Keratinocyte (primary cell): ENCODE results near the gene TTI1. TPM values are rescaled to one million over a fixed set of nuclear protein-coding genes. Genes with fewer than 3 reads are reported as not detected.
A peak's percentile ranks its signal among the peaks of the same experiment; 100 is the strongest.

Source experiments
- DNase-seq: peaks from one replicate; pipeline ENCODE4 v3.0.0-alpha.2; 2011; ENCODE audit warnings: low read depth, missing footprints, low spot score
- FAIRE-seq: peaks from 2 replicates; lab custom pipeline; 2011; peaks lifted over from hg19 to GRCh38; lab: Jason Lieb, UNC
- H2AFZ ChIP-seq: 2 replicates; pipeline ENCODE4 v1.6.0; 2012; ENCODE audit warnings: low read length, control low read depth, inconsistent platforms; ENCODE audit not compliant: control insufficient read depth
- H3K27ac ChIP-seq: 2 replicates; pipeline ENCODE4 v1.5.1; 2011; ENCODE audit warnings: low read length; ENCODE audit not compliant: control insufficient read depth, insufficient read depth
- H3K27me3 ChIP-seq: 3 replicates; pipeline ENCODE4 v1.6.0; 2011; ENCODE audit warnings: low read length; ENCODE audit not compliant: control insufficient read depth, insufficient read depth; ENCODE audit errors: extremely low read depth
- H3K36me3 ChIP-seq, 2 experiments: 2 replicates in 1 of 2; 3 replicates in 1 of 2; pipeline ENCODE4 v1.5.1; 2011; ENCODE audit warnings: low read length in 2 of 2, mild to moderate bottlenecking in 1 of 2; ENCODE audit not compliant: control insufficient read depth in 2 of 2, insufficient read depth in 2 of 2; ENCODE audit errors: extremely low read depth in 1 of 2
- H3K4me1 ChIP-seq: 3 replicates; pipeline ENCODE4 v1.5.1; 2011; ENCODE audit warnings: low read length; ENCODE audit not compliant: control insufficient read depth, insufficient read depth; ENCODE audit errors: extremely low read depth
- H3K4me2 ChIP-seq: 3 replicates; pipeline ENCODE4 v1.6.0; 2011; ENCODE audit warnings: low read depth, low read length; ENCODE audit not compliant: control insufficient read depth, insufficient read depth; ENCODE audit errors: extremely low read depth
- H3K4me3 ChIP-seq, 3 experiments: fragments of 200-600 bp in 1 of 3; sonication (generic) in 1 of 3; 2 replicates in 2 of 3; 3 replicates in 1 of 3; pipeline ENCODE4 v1.5.1; 2011 to 2016; ENCODE audit warnings: low read length in 3 of 3, mild to moderate bottlenecking in 3 of 3, control low read depth in 2 of 3, inconsistent platforms in 1 of 3, low read depth in 1 of 3, mixed read lengths in 1 of 3, mixed run types in 1 of 3, moderate library complexity in 1 of 3; ENCODE audit not compliant: control insufficient read depth in 2 of 3, insufficient read depth in 2 of 3; ENCODE audit errors: extremely low read depth in 1 of 3
- H3K79me2 ChIP-seq: 2 replicates; pipeline ENCODE4 v1.6.0; 2012; ENCODE audit warnings: low read length; ENCODE audit not compliant: control insufficient read depth, insufficient read depth
- H3K9ac ChIP-seq: 3 replicates; pipeline ENCODE4 v1.6.0; 2011; ENCODE audit warnings: low read length; ENCODE audit not compliant: control insufficient read depth, insufficient read depth; ENCODE audit errors: extremely low read depth
- H3K9me1 ChIP-seq: 3 replicates; pipeline ENCODE4 v1.6.0; 2011; ENCODE audit warnings: low read length; ENCODE audit not compliant: control insufficient read depth, insufficient read depth; ENCODE audit errors: extremely low read depth
- H3K9me3 ChIP-seq: 2 replicates; pipeline ENCODE4 v1.5.1; 2012; ENCODE audit warnings: low read depth, low read length; ENCODE audit not compliant: control insufficient read depth
- H4K20me1 ChIP-seq: 3 replicates; pipeline ENCODE4 v1.6.0; 2011; ENCODE audit warnings: low read length; ENCODE audit not compliant: control insufficient read depth, insufficient read depth; ENCODE audit errors: extremely low read depth
- CTCF ChIP-seq, 3 experiments: IDR thresholded peaks in 1 of 3; conservative IDR thresholded peaks in 1 of 3; optimal IDR thresholded peaks in 1 of 3; 2 replicates in 2 of 3; 3 replicates in 1 of 3; pipeline versions ENCODE3 to v1.5.1; 2011; ENCODE audit warnings: low read length in 3 of 3, mild to moderate bottlenecking in 3 of 3, moderate library complexity in 2 of 3, control low read depth in 1 of 3, inconsistent platforms in 1 of 3; ENCODE audit not compliant: insufficient read depth in 2 of 3; ENCODE audit errors: extremely low read depth in 1 of 3
- EZH2 ChIP-seq: IDR thresholded peaks from one replicate; pipeline ENCODE4 v1.6.1; 2012; ENCODE audit warnings: inconsistent platforms, mild to moderate bottlenecking, low read length, moderate library complexity
- dilution Hi-C: fragments of 300-500 bp; cut with MboI; formaldehyde crosslinking; loops from one replicate; pipeline ENCODE4 v1.7.0; 2020; ENCODE audit warnings: low sequenced_read_pairs; ENCODE audit not compliant: extremely low pct_ligation_motif_present
- polyA plus RNA-seq, 5 experiments: library from polyadenylated mRNA; depleted of rRNA in 3 of 5; stranded (reverse) in 3 of 5; stranded (forward) in 1 of 5; unstranded in 1 of 5; fragments of >200 nt; gene quantifications; 1 replicate in 1 of 5; 2 replicates in 3 of 5; 3 replicates in 1 of 5; pipeline versions ENCODE4 v1.2.1 to v1.2.3, GENCODE V29; 2011 to 2012; ENCODE audit warnings: missing spikeins in 2 of 5, low read depth in 1 of 5, low replicate concordance in 1 of 5

The TTI1 gene
- polyA plus RNA-seq, 1 donor (not counting 4 experiments of a cell fraction or from before 2014, with no cell fraction given) = 13.5 TPM

GRCh38 chr20:38043512-38044300 lies 10.4 kb upstream of the TTI1 start:
- peak; percentile 69 for FAIRE-seq
- TF ChIP-seq CTCF (optimal IDR thresholded peaks at IDR 0.05 in 1 of 3, IDR thresholded peaks at IDR 0.05 in 1 of 3, conservative IDR thresholded peaks at IDR 0.05 in 1 of 3; ENCODE audit: extremely low read depth in 1 of 3, insufficient read depth in 2 of 3, low read length in 3 of 3) = peak in 2 of 3 experiments; percentile 17 to 36
- TF ChIP-seq EZH2 = no peak
- Histone ChIP-seq H3K27ac (peak overlapping the region; percentile 77), H3K9me1 (no peaks in the 10 kb centered on the region), H3K4me3 (no peak overlapping the region), H3K27me3 (no peaks in the 10 kb centered on the region), H3K79me2 (peaks cover 49% of the 10 kb centered on the region), H2AFZ (no peak overlapping the region), H4K20me1 (no peaks in the 10 kb centered on the region), H3K4me1 (peaks cover 10% of the 10 kb centered on the region), H3K4me2 (peak overlapping the region; percentile 42), H3K36me3 (peaks cover 16 to 19% of the 10 kb centered on the region in 2 experiments), H3K9ac (peak overlapping the region; percentile 34), H3K9me3 (no peaks in the 10 kb centered on the region)
- peak; percentile 73 for DNase-seq
- dilution Hi-C loops = no loop called here

DNA sequence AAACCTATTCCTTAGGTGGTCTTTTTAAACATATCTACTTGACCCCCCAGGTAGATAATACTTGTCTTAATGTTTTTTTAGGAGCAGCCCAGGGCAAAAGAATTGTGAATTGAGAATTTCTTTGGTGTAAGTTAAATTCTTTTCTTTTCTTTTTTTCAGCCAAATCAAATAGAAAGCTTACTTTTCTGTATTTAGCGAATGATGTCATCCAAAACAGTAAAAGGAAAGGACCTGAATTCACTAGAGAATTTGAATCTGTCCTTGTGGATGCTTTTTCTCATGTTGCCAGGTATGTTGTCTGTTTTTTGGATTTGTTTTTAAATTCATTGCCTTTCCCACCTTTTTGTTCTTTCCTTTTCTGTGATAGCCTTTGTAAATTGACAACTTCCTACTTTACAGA lies 7.0 kb upstream of the TTI1 start:
- peaks cover 12% of the 10 kb centered on the region for H3K4me1 ChIP-seq
- dilution Hi-C loops = no loop called here

More for the DNA sequence above, 7.0 kb upstream of the TTI1 start:
- DNase-seq = no peak
- TF ChIP-seq CTCF (optimal IDR thresholded peaks at IDR 0.05 in 1 of 3, IDR thresholded peaks at IDR 0.05 in 1 of 3, conservative IDR thresholded peaks at IDR 0.05 in 1 of 3; ENCODE audit: extremely low read depth in 1 of 3, insufficient read depth in 2 of 3, low read length in 3 of 3) (no peak), EZH2 (no peak)
- Histone ChIP-seq H3K9ac (no peak overlapping the region), H3K27ac (no peak overlapping the region), H3K79me2 (peaks cover 51% of the 10 kb centered on the region), H3K4me3 (no peak overlapping the region), H3K36me3 (peaks cover 16 to 18% of the 10 kb centered on the region in 2 experiments), H4K20me1 (no peaks in the 10 kb centered on the region), H3K4me2 (no peak overlapping the region), H3K9me1 (no peaks in the 10 kb centered on the region), H3K9me3 (no peaks in the 10 kb centered on the region), H2AFZ (no peak overlapping the region), H3K27me3 (no peaks in the 10 kb centered on the region)
- FAIRE-seq = no peak
